Caco-2 (cell line): Measurements from ENCODE around the gene CD300A. TPM values are rescaled to one million over a fixed set of nuclear protein-coding genes. Genes with fewer than 3 reads are reported as not detected.

Source experiments
- BruUV-seq: library from RNA; stranded (reverse); fragments of 400-500 nt; replicated peaks from 2 replicates; lab custom pipeline; 2021; lab: Mats Ljungman, UMichigan
- CTCF ChIA-PET: fragments of 300-600 bp; sonication (Branson Sonifier 250); formaldehyde crosslinking; loops from one replicate; lab custom pipeline; 2022; ENCODE audit warnings: antibody characterized with exemption; lab: Charles Lee
- POLR2A ChIA-PET: fragments of 300-600 bp; sonication (Branson Sonifier 250); formaldehyde crosslinking; loops from one replicate; lab custom pipeline; 2022; ENCODE audit warnings: antibody characterized with exemption; lab: Charles Lee
- DNase-seq, 2 experiments: peaks; one replicate each; pipeline versions ENCODE4 v3.0.0 to v3.0.0-alpha.2; 2020 to 2022
- H3K27me3 ChIP-seq: replicated peaks from 2 replicates; pipeline ENCODE4 v1.6.0; 2011; ENCODE audit warnings: low read length; ENCODE audit not compliant: control insufficient read depth, insufficient read depth
- H3K36me3 ChIP-seq: 2 replicates; pipeline ENCODE4 v1.5.1; 2011; ENCODE audit warnings: low read length; ENCODE audit not compliant: control insufficient read depth, insufficient read depth
- H3K4me1 ChIP-seq: fragments of 250-450 bp; sonication (Bioruptor Pico); 2 replicates; pipeline ENCODE4 v1.5.1; 2020; ENCODE audit warnings: mild to moderate bottlenecking
- H3K4me3 ChIP-seq: 2 replicates; pipeline ENCODE4 v1.5.1; 2011; ENCODE audit warnings: low read depth, mild to moderate bottlenecking, control low read depth, low read length
- H3K9me3 ChIP-seq: fragments of 250-450 bp; sonication (Bioruptor Pico); 2 replicates; pipeline ENCODE4 v1.5.1; 2020; ENCODE audit warnings: mild to moderate bottlenecking, moderate library complexity
- H3K27ac Mint-ChIP-seq: one replicate; pipeline ENCODE4 v1.8.0; 2022; ENCODE audit warnings: mixed read lengths; ENCODE audit not compliant: unreplicated experiment
- H3K27me3 Mint-ChIP-seq: one replicate; pipeline ENCODE4 v1.8.0; 2022; ENCODE audit warnings: mixed read lengths; ENCODE audit not compliant: insufficient read depth, unreplicated experiment
- H3K36me3 Mint-ChIP-seq: one replicate; pipeline ENCODE4 v1.8.0; 2022; ENCODE audit warnings: mild to moderate bottlenecking, mixed read lengths; ENCODE audit not compliant: insufficient read depth, unreplicated experiment
- H3K4me1 Mint-ChIP-seq: one replicate; pipeline ENCODE4 v1.8.0; 2022; ENCODE audit warnings: low read depth, mixed read lengths; ENCODE audit not compliant: unreplicated experiment
- H3K4me3 Mint-ChIP-seq: one replicate; pipeline ENCODE4 v1.8.0; 2022; ENCODE audit warnings: mild to moderate bottlenecking, moderate library complexity, mixed read lengths; ENCODE audit not compliant: unreplicated experiment
- H3K9me3 Mint-ChIP-seq: one replicate; pipeline ENCODE4 v1.8.0; 2022; ENCODE audit warnings: mixed read lengths; ENCODE audit not compliant: unreplicated experiment
- CTCF ChIP-seq, 2 experiments: fragments of 200-600 bp in 1 of 2; IDR thresholded peaks; 1 replicate in 1 of 2; 2 replicates in 1 of 2; pipeline versions ENCODE4 v1.5.1 to v1.8.0; 2011 to 2022; ENCODE audit warnings: antibody characterized with exemption in 1 of 2, control low read depth in 1 of 2, inconsistent platforms in 1 of 2, low read depth in 1 of 2, low read length in 1 of 2, mild to moderate bottlenecking in 1 of 2, moderate library complexity in 1 of 2; ENCODE audit not compliant: insufficient read depth in 1 of 2, severe bottlenecking in 1 of 2, unreplicated experiment in 1 of 2
- intact Hi-C: fragments of 100-400 bp; cut with micrococcal nuclease; formaldehyde crosslinking; loops from one replicate; pipeline ENCODE4 v1.10.0; 2022; ENCODE audit not compliant: unreplicated experiment
- total RNA-seq: library from RNA; stranded (reverse); gene quantifications from 2 replicates; pipeline ENCODE4 v1.2.3, GENCODE V29; 2022

CD300A gene
- total RNA-seq, 1 experiment from 2014 or later: not detected

- no peak for TF ChIP-seq CTCF (IDR thresholded peaks at IDR 0.05; ENCODE audit: insufficient read depth in 1 of 2, low read depth in 1 of 2, low read length in 1 of 2, severe bottlenecking in 1 of 2, unreplicated experiment in 1 of 2)
- no peaks in the 10 kb centered on the region for H3K9me3 Mint-ChIP-seq
- intact Hi-C loops: loop anchor here (1.0 kb wide), 1 partner anchor 10 kb away; no protein-coding TSS in a partner anchor
- CTCF ChIA-PET: interaction anchor here (0.6 kb wide), 1 partner anchor 52 kb away, joined by 3 read pairs; no protein-coding TSS in a partner anchor
- Histone ChIP-seq H3K36me3 (no peaks in the 10 kb centered on the region), H3K4me1 (peaks cover 44% of the 10 kb centered on the region), H3K27me3 (no peaks in the 10 kb centered on the region), H3K4me3 (no peak overlapping the region), H3K9me3 (no peaks in the 10 kb centered on the region)
- no TSS peak for BruUV-seq
- DNase-seq: peak; percentile 73 to 74
- peaks cover 24% of the 10 kb centered on the region for H3K4me1 Mint-ChIP-seq
- POLR2A ChIA-PET: no interaction called here
- no peaks in the 10 kb centered on the region for H3K27me3 Mint-ChIP-seq
- peaks cover 14% of the 10 kb centered on the region for H3K36me3 Mint-ChIP-seq
- H3K27ac Mint-ChIP-seq: peak overlapping the region; percentile 64
- peak overlapping the region; percentile 40 for H3K4me3 Mint-ChIP-seq
These were observed 46.5 kb upstream of the CD300A start for GRCh38 chr17:74419928-74420411.

DNA sequence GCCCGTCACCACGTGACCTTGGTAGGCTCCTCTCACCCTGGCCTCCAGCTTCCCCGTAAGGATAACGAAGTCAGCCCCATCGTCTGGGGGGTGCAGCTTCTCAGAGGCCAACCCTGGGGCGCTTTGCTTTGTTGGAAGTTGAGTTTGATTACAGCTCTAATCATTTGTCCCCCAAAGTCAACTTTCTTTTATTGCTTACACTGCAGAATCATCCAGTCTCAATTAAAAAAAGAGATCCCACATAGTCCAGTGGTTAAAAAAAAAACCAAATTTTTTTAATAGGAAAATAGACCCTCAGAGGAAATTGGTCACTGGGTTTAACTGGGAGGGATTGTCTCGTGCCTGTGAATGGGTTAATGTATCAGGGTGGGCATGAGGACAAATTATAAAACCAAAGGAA, 42.3 kb upstream of the CD300A start:
- intact Hi-C loops: no loop called here
- Histone ChIP-seq H3K36me3 (no peaks in the 10 kb centered on the region), H3K27me3 (no peaks in the 10 kb centered on the region), H3K9me3 (no peaks in the 10 kb centered on the region), H3K4me1 (peaks cover 35% of the 10 kb centered on the region), H3K4me3 (no peak overlapping the region)
- ChIA-PET CTCF (no interaction called here), POLR2A (no interaction called here)
- no peaks in the 10 kb centered on the region for H3K27me3 Mint-ChIP-seq
- H3K4me1 Mint-ChIP-seq: peaks cover 33% of the 10 kb centered on the region
- no peaks in the 10 kb centered on the region for H3K9me3 Mint-ChIP-seq
- no TSS peak for BruUV-seq
- H3K36me3 Mint-ChIP-seq: peaks cover 8% of the 10 kb centered on the region
- no peak overlapping the region for H3K27ac Mint-ChIP-seq
- no peak for TF ChIP-seq CTCF (IDR thresholded peaks at IDR 0.05; ENCODE audit: insufficient read depth in 1 of 2, low read depth in 1 of 2, low read length in 1 of 2, severe bottlenecking in 1 of 2, unreplicated experiment in 1 of 2)
- H3K4me3 Mint-ChIP-seq: no peak overlapping the region
- no peak for DNase-seq

GRCh38 chr17:74424657-74425056, 41.8 kb upstream of the CD300A start:
- POLR2A ChIA-PET: no interaction called here
- no peak for DNase-seq

More at GRCh38 chr17:74424657-74425056, 41.8 kb upstream of the CD300A start:
- Histone ChIP-seq H3K27me3 (no peaks in the 10 kb centered on the region), H3K4me3 (no peak overlapping the region), H3K36me3 (no peaks in the 10 kb centered on the region), H3K4me1 (peaks cover 34% of the 10 kb centered on the region), H3K9me3 (no peaks in the 10 kb centered on the region)
- BruUV-seq: no TSS peak
- CTCF ChIA-PET: interaction anchor here (1.0 kb wide), 1 partner anchor 51 kb away, joined by 3 read pairs; no protein-coding TSS in a partner anchor
- Mint-ChIP-seq H3K9me3 (no peaks in the 10 kb centered on the region), H3K27ac (no peak overlapping the region), H3K4me1 (peaks cover 28% of the 10 kb centered on the region), H3K36me3 (peaks cover 8% of the 10 kb centered on the region), H3K27me3 (no peaks in the 10 kb centered on the region), H3K4me3 (no peak overlapping the region)
- intact Hi-C loops: no loop called here
- no peak for TF ChIP-seq CTCF (IDR thresholded peaks at IDR 0.05; ENCODE audit: insufficient read depth in 1 of 2, low read depth in 1 of 2, low read length in 1 of 2, severe bottlenecking in 1 of 2, unreplicated experiment in 1 of 2)
